Measurements from ENCODE around the gene DCLK1.
A peak's percentile ranks its signal among the peaks of the same experiment; 100 is the strongest.

The DCLK1 gene

GRCh38 chr13:35817642-35818607 is 313.3 kb downstream of the DCLK1 start:
- no peak for DNase-seq

GRCh38 chr13:35814605-35815011 is 316.6 kb downstream of the DCLK1 start:
- DNase-seq: no peak

GRCh38 chr13:35812736-35813135 is 318.4 kb downstream of the DCLK1 start:
- no peak for DNase-seq

- no peak for DNase-seq
Measured at GRCh38 chr13:35810321-35810720, 320.9 kb downstream of the DCLK1 start.

- DNase-seq: no peak
Measured at GRCh38 chr13:35808846-35809245, 322.3 kb downstream of the DCLK1 start.

- DNase-seq: no peak
Measured at GRCh38 chr13:35804901-35805300, 326.3 kb downstream of the DCLK1 start.

- DNase-seq: no peak
Measured at GRCh38 chr13:35797991-35798390, 333.2 kb downstream of the DCLK1 start.

GRCh38 chr13:35797244-35797643 is 333.9 kb downstream of the DCLK1 start:
- DNase-seq: no peak

- DNase-seq: no peak
Measured at GRCh38 chr13:35796623-35797022, 334.6 kb downstream of the DCLK1 start.

- DNase-seq: no peak
Measured at GRCh38 chr13:35794734-35795389, 336.3 kb downstream of the DCLK1 start.

- DNase-seq: no peak
Measured at GRCh38 chr13:35793823-35794222, 337.4 kb downstream of the DCLK1 start.

- DNase-seq: no peak
Measured at GRCh38 chr13:35792911-35793310, 338.3 kb downstream of the DCLK1 start.

GRCh38 chr13:35792021-35792420 is 339.2 kb downstream of the DCLK1 start:
- DNase-seq: no peak

- no peak for DNase-seq
Measured at GRCh38 chr13:35791184-35791851, 339.9 kb downstream of the DCLK1 start.

- peak; percentile 4 for DNase-seq
Measured at GRCh38 chr13:35789335-35790165, 341.6 kb downstream of the DCLK1 start.

- no peak for DNase-seq
Measured at GRCh38 chr13:35787937-35788336, 343.2 kb downstream of the DCLK1 start.

GRCh38 chr13:35785576-35786303 is 345.4 kb downstream of the DCLK1 start:
- DNase-seq: no peak

GRCh38 chr13:35784286-35784951 is 346.8 kb downstream of the DCLK1 start:
- no peak for DNase-seq

GRCh38 chr13:35782793-35783192 is 348.4 kb downstream of the DCLK1 start:
- no peak for DNase-seq

GRCh38 chr13:35781036-35782000 is 349.9 kb downstream of the DCLK1 start:
- DNase-seq: no peak

Data from activated CD4-positive, alpha-beta T cell treated with anti-CD3 and anti-CD28 coated beads, Interleukin-2, Interleukin-6, amounts not matched to agents 100 ng/mL and 50 ng/mL, durations not matched to agents 16 hours and 8 hours (primary cell).